Heart right ventricle (tissue), 16 donors: ENCODE measurements around the gene MIS18A. TPM values are rescaled to one million over a fixed set of nuclear protein-coding genes. Genes with fewer than 3 reads are reported as not detected.
"Not testable (repeated sequence)": the region's sequence is repeated elsewhere in the genome, so short reads cannot be mapped to it uniquely, and the experiment has no call there.

Experiments used
- ATAC-seq, 8 donors: fragments of 200-7000 bp; cut with Tn5 transposase; one replicate each; pipeline ENCODE4 v1.9.1; 2020; ENCODE audit warnings: mild to moderate bottlenecking in 8 of 8, moderate library complexity in 8 of 8, moderate number of reproducible peaks in 1 of 8
- DNase-seq, 2 donors: peaks; one replicate each; pipeline ENCODE4 v3.0.0-alpha.2; 2020
- H3K27ac ChIP-seq, 10 donors: fragments of 200-600 bp; sonication (generic) in 2 of 10; one replicate each; pipeline versions ENCODE4 v1.5.0 to v1.8.0; 2020 to 2022; ENCODE audit warnings: mild to moderate bottlenecking in 3 of 10
- H3K27me3 ChIP-seq, 7 donors: fragments of 200-600 bp; one replicate each; pipeline ENCODE4 v1.8.0; 2021 to 2022; ENCODE audit warnings: mild to moderate bottlenecking in 2 of 7
- H3K36me3 ChIP-seq, 9 donors: fragments of 200-600 bp; sonication (generic) in 1 of 9; one replicate each; pipeline versions ENCODE4 v1.5.0 to v1.8.0; 2020 to 2022; ENCODE audit warnings: mild to moderate bottlenecking in 2 of 9
- H3K4me1 ChIP-seq, 9 donors: fragments of 200-600 bp; sonication (generic) in 1 of 9; one replicate each; pipeline versions ENCODE4 v1.5.0 to v1.8.0; 2020 to 2022; ENCODE audit warnings: mild to moderate bottlenecking in 4 of 9
- H3K4me3 ChIP-seq, 10 donors: fragments of 200-600 bp; sonication (generic) in 2 of 10; one replicate each; pipeline versions ENCODE4 v1.5.0 to v1.8.0; 2020 to 2022; ENCODE audit warnings: mild to moderate bottlenecking in 7 of 10, moderate library complexity in 2 of 10
- H3K9me3 ChIP-seq, 11 donors: fragments of 200-600 bp in 10 of 11; sonication (generic) in 2 of 11; one replicate each; pipeline versions ENCODE4 v1.5.0 to v1.8.0; 2013 to 2022; ENCODE audit warnings: mild to moderate bottlenecking in 2 of 11, control low read depth in 1 of 11, moderate library complexity in 1 of 11
- CTCF ChIP-seq, 9 donors: fragments of 200-600 bp; sonication (generic) in 2 of 9; IDR thresholded peaks; one replicate each; pipeline versions ENCODE4 v1.5.0 to v1.8.0; 2021 to 2022; ENCODE audit warnings: antibody characterized with exemption in 9 of 9, mild to moderate bottlenecking in 5 of 9, moderate library complexity in 1 of 9
- WGBS, 2 donors: extraction: QIAGEN DNeasy Blood & Tissue Kit; methylation state at CpG; one replicate each; pipeline ENCODE4 v1.1.7; 2013; ENCODE audit warnings: inconsistent platforms in 1 of 2; 5-methylcytosine and 5-hydroxymethylcytosine counted together
- intact Hi-C, 10 donors: fragments of 100-400 bp; cut with DNase I; formaldehyde crosslinking; loops; one replicate each; pipeline versions ENCODE4 v1.11.1 to v1.14.2; 2022
- polyA plus RNA-seq, 2 donors: library from polyadenylated mRNA; stranded (reverse); fragments of 200-250 nt; gene quantifications; one replicate each; pipeline ENCODE4 v1.2.3, GENCODE V29; 2013
- total RNA-seq, 10 donors: library from RNA; stranded (reverse); fragmentation: NEBNext Ultra II Directional in 3 of 10; extraction: Animal tissue kit (Norgen Biotek cat#: 25700) in 3 of 10; gene quantifications; one replicate each; pipeline versions ENCODE4 v1.2.1 to v1.2.4, GENCODE V29; 2021 to 2023
- donor health status: Arrhythmogenic right ventricular cardiomyopathy.
- donor health status: ischemic (EF 13 %, LVEDD 7.1; RV severe dilation, severe dysfunction).
- donor health status: healthy with polysubstance abuse.
- donor health status: DM: no; HTN: yes; CAD: no.
- donor health status: DM: no; HTN: no; CAD: no.
- donor health status: ischemic (EF 25% LVEDD 6.9; RV normal size, moderate dysfunction).
- donor health status: ischemic (EF 25% LVEDD 5.7; RV mildly dilated, moderate dysfunction).
- donor health status: healthy.
- donor health status: DM: yes; HTN: yes; CAD: no.
- donor health status: Ischemic cardiomyopathy.
- donor health status: ischemic (EF 35%, LVEDD 5.7; RV mildly dilated, moderate dysfunction).
- donor health status: nonischemic (EF 11% LVEDD 7.7; RV severe dilation, severe dysfunction).
- donor health status: DM: yes; HTN: yes; CAD: no.
- donor health status: PGD.
- donor health status: ischemic (EF 29% LVEDD 5.4; RV normal size, mild dysfunction).
- donor health status: nonischemic (EF 23%, LVEDD 6.1; RV moderate dilation, normal function).

MIS18A gene
- total and polyA plus RNA-seq, 12 donors = 1.8 to 3.6 (median 2.7) TPM

GRCh38 chr21:32261929-32262328, 16.9 kb downstream of the MIS18A start:
- WGBS, 2 donors = 82 to 88% methylated on average over 5 of the region's 5 CpGs
- H3K27ac ChIP-seq = no peak overlapping the region
- peaks cover 0 to 4% (median 0%) of the 10 kb centered on the region in 9 donors for H3K36me3 ChIP-seq
- intact Hi-C loops = loop anchor here in 2 of 10 donors (5.0 kb wide), 1 partner anchor 470 kb away; no protein-coding TSS in a partner anchor
- DNase-seq (no peak), ATAC-seq (no peak)
- no peaks in the 10 kb centered on the region for H3K9me3 ChIP-seq
- peaks cover 0 to 16% (median 7%) of the 10 kb centered on the region in 9 donors for H3K4me1 ChIP-seq
- no peak for TF ChIP-seq CTCF (IDR thresholded peaks at IDR 0.05)
- H3K27me3 ChIP-seq = no peaks in the 10 kb centered on the region
- no peak overlapping the region for H3K4me3 ChIP-seq

DNA sequence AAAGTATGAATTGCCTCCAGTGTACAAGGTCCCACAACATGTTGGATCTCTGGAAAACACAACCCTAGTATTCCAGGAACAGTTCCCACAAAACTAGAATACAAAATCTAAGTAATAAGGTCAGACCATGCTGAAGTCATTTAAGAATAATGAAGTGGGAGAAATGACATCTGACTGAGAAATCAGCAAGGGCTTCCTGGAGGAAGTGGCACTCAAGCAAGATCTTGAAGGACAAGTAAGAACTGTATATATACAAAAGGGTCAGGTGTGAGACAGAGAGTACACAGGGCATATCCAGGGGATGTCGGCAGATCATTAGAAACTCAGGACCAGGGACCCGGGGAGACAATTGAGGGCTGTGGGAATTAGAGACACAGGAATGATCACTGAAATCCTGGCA, 18.7 kb downstream of the MIS18A start:
- WGBS, 2 donors = 90 to 94% methylated on average over 2 of the region's 2 CpGs
- no peak overlapping the region for H3K27ac ChIP-seq
- no peak overlapping the region for H3K4me3 ChIP-seq
- ATAC-seq = no peak
- intact Hi-C loops = loop anchor here in 2 of 10 donors (5.0 kb wide), 1 partner anchor 468 kb away; no protein-coding TSS in a partner anchor
- H3K36me3 ChIP-seq = no peaks in the 10 kb centered on the region
- no peaks in the 10 kb centered on the region for H3K27me3 ChIP-seq
- no peak for DNase-seq
- no peak for TF ChIP-seq CTCF (IDR thresholded peaks at IDR 0.05)
- peaks cover 7 to 27% (median 17%) of the 10 kb centered on the region in 9 donors for H3K4me1 ChIP-seq
- no peaks in the 10 kb centered on the region for H3K9me3 ChIP-seq

- whole genome bisulfite sequencing, 2 donors = 85 to 90% methylated on average over 5 of the region's 5 CpGs
- not testable (repeated sequence) for H3K4me3 ChIP-seq, ATAC-seq, H3K27ac ChIP-seq, H3K9me3 ChIP-seq, H3K36me3 ChIP-seq, DNase-seq, H3K27me3 ChIP-seq
- intact Hi-C loops = loop anchor here (1.0 to 10.0 kb wide), 15 partner anchors 124 to 474 kb away; partner anchors contain the start of gene HUNK (in 1 of the 10)
- peaks cover 7 to 28% (median 17%) of the 10 kb centered on the region in 9 donors for H3K4me1 ChIP-seq
These were observed 20.1 kb downstream of the MIS18A start for GRCh38 chr21:32258786-32259048.

DNA sequence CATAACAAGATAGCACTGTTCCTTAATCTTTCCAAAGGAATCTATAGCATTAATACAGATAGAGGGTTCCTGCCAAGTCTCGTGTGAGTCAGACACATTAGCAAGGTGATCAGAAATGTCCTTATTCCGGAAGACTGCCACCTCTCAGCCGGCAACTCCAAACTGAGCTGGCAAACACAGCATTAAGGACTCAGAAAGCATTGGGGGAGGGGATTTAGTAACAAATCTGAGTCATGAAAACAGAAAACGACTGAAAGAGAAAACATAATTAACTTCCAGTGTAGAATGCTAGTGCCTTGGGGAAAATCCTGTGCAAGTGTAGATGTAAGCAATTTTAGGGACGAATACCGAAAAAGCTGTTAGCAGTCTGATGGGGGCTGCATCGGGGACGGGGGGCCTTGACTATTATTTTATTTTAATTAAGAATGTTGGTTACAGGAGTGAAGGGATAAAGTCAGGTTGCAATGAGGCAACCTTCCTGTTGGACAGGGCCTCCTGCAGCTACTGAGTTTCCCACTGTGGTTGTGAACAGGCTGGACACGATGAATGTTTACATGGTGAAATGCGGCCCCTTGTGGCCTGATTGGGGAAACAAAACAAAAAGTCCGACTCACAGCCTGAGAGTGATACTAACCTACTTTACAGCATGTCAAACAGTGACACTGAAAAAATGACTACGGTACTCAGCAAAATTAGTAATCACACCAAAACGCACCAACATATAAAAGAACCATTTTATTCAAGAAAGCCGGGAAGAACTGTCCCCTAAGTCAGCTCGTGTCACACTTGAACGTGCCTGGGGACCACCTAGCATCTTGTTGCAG, 20.7 kb downstream of the MIS18A start:
- Histone ChIP-seq H3K27ac (no peak overlapping the region), H3K27me3 (no peaks in the 10 kb centered on the region), H3K4me3 (no peak overlapping the region), H3K36me3 (no peaks in the 10 kb centered on the region), H3K4me1 (peaks cover 7 to 33% (median 17%) of the 10 kb centered on the region in 9 donors), H3K9me3 (no peaks in the 10 kb centered on the region)
- intact Hi-C loops = loop anchor here (1.0 to 10.0 kb wide), 16 partner anchors 123 to 473 kb away; partner anchors contain the start of gene HUNK (in 1 of the 10)
- peak; percentile 42 to 84 (median 72) for TF ChIP-seq CTCF (IDR thresholded peaks at IDR 0.05)
- DNase-seq = peak; percentile 43 to 67
- peak; percentile 75 to 85 (median 81) for ATAC-seq
- WGBS, 2 donors = 41 to 47% methylated on average over 16 of the region's 16 CpGs
